HCEC 1CT (cell line): ENCODE results near the gene MUC5B.
"Not testable (repeated sequence)": the region's sequence is repeated elsewhere in the genome, so short reads cannot be mapped to it uniquely, and the experiment has no call there.

Source experiments
- DNase-seq: peaks from one replicate; pipeline ENCODE4 v3.0.0-alpha.2; 2017

Gene MUC5B

GRCh38 chr11:1234054-1234720 is 11.3 kb downstream of the MUC5B start:
- DNase-seq = no peak

GRCh38 chr11:1234771-1235305 is 12.0 kb downstream of the MUC5B start:
- DNase-seq = no peak

GRCh38 chr11:1235306-1235900 is 12.5 kb downstream of the MUC5B start:
- DNase-seq = no peak

- no peak for DNase-seq
Observed at GRCh38 chr11:1235901-1236315, 13.0 kb downstream of the MUC5B start.

- no peak for DNase-seq
Observed at GRCh38 chr11:1236316-1237127, 13.7 kb downstream of the MUC5B start.

GRCh38 chr11:1237128-1237580 is 14.3 kb downstream of the MUC5B start:
- DNase-seq = no peak

GRCh38 chr11:1237851-1238250 is 15.0 kb downstream of the MUC5B start:
- no peak for DNase-seq

GRCh38 chr11:1238767-1239595 is 16.1 kb downstream of the MUC5B start:
- no peak for DNase-seq

GRCh38 chr11:1239596-1240205 is 16.8 kb downstream of the MUC5B start:
- no peak for DNase-seq

- DNase-seq = no peak
Observed at GRCh38 chr11:1240771-1241170, 17.9 kb downstream of the MUC5B start.

GRCh38 chr11:1241706-1242105 is 18.8 kb downstream of the MUC5B start:
- no peak for DNase-seq

GRCh38 chr11:1242289-1242688 is 19.4 kb downstream of the MUC5B start:
- no peak for DNase-seq

- DNase-seq = not testable (repeated sequence)
Observed at GRCh38 chr11:1242751-1243150, 19.9 kb downstream of the MUC5B start.

- not testable (repeated sequence) for DNase-seq
Observed at GRCh38 chr11:1243521-1243920, 20.7 kb downstream of the MUC5B start.

GRCh38 chr11:1244557-1244956 is 21.7 kb downstream of the MUC5B start:
- not testable (repeated sequence) for DNase-seq

- DNase-seq = not testable (repeated sequence)
Observed at GRCh38 chr11:1245717-1246116, 22.9 kb downstream of the MUC5B start.

GRCh38 chr11:1246301-1246700 is 23.4 kb downstream of the MUC5B start:
- not testable (repeated sequence) for DNase-seq

GRCh38 chr11:1247026-1247425 is 24.2 kb downstream of the MUC5B start:
- not testable (repeated sequence) for DNase-seq

- DNase-seq = not testable (repeated sequence)
Observed at GRCh38 chr11:1248951-1249350, 26.1 kb downstream of the MUC5B start.

GRCh38 chr11:1250411-1250810 is 27.5 kb downstream of the MUC5B start:
- not testable (repeated sequence) for DNase-seq

GRCh38 chr11:1251236-1251770 is 28.4 kb downstream of the MUC5B start:
- no peak for DNase-seq
